Measurements from ENCODE around the gene ITIH4.
A peak's percentile ranks its signal among the peaks of the same experiment; 100 is the strongest.

The ITIH4 gene

DNA sequence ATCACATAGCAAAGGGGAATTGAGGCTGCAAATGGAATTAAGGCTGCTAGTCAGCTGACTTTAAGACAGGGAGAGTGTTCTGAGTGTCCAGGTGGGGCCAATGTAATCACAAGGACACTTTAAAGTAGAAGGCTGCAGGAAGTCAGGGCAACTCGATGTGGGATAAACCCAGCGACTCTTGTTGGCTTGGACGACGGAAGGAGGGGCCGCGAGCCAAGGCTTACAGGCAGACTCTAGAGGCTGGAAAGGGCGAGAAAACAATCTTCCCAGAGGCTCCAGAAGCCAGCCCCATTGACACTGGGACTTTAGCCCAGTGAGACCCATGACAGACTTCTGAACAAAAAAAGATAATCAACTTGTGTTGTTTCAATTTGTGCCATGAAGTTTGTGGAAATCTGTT is 17.3 kb upstream of the ITIH4 start:
- no peak for DNase-seq

DNA sequence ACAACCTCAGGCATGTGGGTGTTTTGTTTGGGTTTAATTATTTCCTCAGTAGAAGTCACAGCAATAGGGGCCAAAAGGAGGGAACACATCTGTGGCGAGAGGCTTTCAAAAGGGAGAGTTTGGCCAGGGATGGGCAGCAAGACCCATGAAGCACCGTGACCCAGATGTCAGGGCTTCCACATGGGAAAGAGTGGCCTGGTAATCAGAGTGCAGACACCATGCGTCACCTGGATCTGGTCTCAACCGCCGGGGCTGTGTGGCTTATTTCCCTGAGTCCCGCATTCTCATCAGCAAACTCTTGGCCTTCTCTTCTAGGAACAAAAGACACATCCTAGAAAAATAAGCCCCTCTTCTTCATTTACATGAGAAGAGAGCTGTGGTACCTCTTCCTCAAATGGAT is 16.8 kb upstream of the ITIH4 start:
- DNase-seq = no peak

DNA sequence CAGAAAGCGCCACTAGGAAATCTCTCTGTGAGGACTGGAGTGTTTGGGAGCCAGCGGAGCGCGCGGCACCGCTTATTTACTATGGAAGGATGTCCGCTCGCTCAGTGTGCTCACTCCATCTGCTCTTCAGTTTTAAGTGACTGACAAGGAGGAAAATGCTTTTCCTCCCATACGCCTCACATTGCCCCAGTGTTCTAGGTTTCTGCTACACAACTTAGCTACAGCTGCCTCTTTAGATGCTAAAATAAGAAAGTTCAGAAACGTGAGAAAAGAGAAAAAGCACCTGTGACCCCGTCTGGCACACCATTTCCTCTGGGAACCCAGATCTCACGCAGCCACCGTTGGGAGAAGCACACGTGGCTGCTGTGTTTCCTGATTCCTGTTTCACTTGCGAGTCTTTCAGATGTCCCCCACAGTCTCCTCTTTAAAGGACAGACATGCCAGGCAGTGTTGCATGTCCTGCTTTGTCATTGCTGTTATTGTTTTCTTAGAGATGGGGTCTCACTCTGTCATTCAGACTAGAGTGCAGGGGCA is 16.0 kb upstream of the ITIH4 start:
- DNase-seq = no peak

GRCh38 chr3:52845691-52846431 is 15.4 kb upstream of the ITIH4 start:
- DNase-seq = no peak

GRCh38 chr3:52845157-52845556 is 14.7 kb upstream of the ITIH4 start:
- DNase-seq = no peak

DNA sequence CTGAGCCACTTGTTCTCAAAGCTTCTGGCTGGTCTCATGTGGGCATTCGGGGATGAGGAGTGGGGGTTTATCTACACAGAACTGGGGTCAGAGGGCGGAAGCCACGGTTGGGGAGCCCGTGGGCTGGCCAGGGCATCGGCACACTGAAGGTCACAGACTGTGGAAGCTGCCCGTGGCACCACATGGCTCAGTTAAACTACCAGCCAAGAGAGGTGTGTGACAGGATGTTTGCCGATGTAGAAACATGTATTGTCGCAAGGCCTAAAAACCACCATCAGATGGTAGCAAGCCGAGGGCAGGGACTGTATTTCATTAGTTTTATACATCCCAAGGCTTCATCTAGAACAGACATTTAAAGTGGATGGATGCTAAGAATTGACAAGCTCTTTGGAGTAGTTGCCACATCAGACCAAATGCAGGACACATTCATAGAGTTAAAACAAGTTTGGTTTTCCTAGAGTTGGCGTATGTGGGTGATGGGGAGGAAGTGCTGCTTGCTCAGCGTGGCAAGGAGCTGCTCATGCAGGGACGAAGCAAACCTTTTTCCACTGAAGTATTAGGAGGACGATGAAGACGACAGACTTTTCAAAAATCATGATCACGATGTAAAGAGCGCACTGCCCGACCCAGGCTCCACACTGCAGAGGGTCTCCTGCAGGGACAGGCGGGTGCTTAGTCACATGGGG is 14.0 kb upstream of the ITIH4 start:
- DNase-seq = no peak

- no peak for DNase-seq
Measured at GRCh38 chr3:52843881-52844280, 13.4 kb upstream of the ITIH4 start.

DNA sequence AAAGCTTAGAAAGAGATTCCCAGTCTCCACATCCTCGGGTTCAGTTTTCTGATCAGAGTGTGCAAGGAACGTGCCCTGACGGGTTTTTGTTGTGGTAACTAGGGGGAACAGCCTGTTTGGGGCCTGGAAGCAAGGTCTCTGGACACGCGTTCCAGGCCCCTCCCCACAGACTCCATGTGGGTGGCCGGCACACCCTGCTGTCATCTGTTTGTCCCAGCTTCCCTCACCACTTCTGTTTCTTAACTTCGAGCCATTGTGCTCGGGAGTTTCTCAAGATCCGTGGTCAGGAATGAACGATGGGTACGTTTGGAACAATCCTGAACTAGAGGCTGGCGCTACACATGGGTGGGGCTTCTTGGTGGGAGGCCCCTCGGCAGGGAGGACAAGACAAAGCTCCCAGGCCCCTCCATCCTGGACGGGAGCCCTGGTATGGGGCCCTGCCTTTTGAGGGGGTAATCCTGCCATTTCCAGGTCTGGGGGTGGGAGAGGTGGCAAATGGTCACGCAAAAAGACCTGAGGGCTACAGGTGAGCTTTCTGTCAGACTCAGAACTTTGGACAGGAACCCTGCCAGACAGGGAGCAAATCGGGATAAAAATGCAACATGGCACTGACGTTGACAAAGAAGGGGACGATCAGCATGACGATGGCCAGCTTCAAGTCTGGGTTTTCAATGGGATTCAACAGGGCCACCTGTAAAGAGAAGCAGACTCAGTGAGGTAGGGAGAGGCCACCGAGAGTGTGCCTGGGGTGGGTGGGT is 12.8 kb upstream of the ITIH4 start:
- no peak for DNase-seq

DNA sequence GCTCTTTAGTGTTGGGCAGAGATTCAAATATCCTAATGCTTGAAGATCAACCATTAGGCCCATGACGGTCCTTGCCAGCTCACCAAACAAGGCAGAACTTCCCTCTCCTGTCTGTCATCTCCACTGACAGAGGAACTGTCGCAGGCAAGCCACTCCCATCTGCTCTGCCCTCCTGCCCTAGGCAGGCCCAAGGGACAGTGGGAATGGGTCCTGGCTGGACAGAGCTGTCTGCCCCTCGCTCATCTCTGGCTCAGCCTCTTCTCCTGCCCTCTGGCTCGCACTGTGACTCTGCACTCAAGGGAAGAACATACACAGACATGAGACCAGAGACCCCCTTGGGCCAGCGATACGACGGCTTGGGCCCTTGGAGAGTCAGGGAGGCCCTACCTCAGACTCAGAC is 12.0 kb upstream of the ITIH4 start:
- DNase-seq = no peak

DNA sequence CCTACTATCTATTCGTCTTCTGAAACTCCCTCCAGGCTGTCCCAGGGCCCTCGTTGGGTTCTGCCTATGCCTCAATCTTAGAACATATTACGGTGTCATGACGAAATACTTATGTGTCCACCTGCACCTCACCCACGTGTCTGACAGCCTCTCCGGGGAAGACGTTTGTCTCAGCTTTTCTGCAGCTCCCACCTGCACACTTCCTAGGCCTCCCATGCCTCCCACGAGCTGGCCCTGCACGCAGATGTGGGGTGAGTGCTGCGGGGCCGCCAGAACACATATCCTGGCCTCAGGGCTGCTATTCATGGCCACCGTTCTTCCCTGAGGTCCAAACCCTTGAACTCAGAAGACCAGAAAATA is 11.5 kb upstream of the ITIH4 start:
- no peak for DNase-seq

DNA sequence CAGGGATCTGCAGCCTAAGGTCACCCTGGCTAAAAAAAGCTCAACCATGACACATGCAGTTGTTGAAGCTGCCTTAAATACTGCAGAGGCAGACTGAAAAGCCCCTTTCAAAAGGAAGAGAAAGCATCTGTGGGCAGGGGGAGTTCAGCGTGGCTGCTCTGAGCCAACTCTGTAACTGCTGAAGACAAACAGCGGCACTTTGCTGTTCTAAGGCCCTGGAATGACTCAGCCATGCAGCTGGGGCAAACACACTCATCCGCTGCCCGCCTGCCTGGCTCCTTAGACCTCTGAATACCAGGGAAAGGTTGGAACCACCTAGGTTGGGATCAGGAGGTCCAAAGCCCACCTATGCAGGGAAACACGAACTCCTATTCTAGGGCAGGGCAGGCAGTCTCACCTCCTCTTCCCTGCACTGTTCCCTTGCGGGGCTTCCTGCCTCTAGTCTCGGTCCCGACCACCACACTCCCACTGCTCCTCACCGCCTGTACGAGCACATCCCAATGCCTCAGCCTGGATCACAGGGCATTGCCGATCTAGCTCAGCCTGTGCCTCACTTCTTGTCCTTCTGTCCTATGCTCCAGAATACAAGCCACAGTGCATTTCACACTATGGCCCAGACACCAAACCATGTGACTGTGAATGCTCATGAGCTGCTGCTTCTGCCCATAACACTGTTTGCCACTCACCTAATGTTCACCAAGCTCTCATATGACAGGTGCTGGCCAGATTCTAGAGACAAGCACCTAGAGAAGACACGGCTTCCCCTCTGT is 10.9 kb upstream of the ITIH4 start:
- DNase-seq = no peak

DNA sequence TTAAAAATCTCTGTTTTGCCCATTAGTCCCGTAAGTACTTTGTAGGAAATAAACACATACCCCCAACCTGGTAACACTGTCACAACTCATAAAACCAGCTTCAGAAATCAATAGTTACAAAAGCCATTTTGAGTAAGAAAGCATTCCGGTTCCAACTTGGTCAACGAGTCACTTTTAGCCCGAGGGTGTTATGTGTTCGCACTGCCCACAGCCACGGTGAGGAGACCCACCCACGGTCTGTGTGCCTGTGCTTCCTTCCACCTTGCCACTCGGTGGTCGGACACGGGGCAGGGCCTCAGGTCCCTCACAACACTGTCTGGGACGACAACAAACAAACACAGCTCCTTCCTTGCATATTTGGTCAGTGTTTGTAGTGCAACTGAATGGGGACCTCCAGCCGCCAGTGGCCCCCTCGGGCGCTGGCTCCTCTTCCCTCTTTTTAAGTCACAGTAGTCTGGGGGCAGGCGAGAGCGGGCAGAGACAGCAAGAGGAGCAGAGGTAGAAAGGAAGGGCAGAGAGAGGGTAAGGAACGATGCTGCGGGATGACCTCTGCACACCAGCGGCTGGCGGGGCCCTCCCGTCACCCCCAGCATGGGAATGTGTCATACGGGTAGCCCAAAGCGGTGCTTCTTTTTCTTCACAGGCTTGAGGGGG is 9.5 kb upstream of the ITIH4 start:
- DNase-seq = no peak

- DNase-seq = no peak
Measured at GRCh38 chr3:52839268-52839575, 8.8 kb upstream of the ITIH4 start.

- no peak for DNase-seq
Measured at GRCh38 chr3:52838561-52839267, 8.2 kb upstream of the ITIH4 start.

DNA sequence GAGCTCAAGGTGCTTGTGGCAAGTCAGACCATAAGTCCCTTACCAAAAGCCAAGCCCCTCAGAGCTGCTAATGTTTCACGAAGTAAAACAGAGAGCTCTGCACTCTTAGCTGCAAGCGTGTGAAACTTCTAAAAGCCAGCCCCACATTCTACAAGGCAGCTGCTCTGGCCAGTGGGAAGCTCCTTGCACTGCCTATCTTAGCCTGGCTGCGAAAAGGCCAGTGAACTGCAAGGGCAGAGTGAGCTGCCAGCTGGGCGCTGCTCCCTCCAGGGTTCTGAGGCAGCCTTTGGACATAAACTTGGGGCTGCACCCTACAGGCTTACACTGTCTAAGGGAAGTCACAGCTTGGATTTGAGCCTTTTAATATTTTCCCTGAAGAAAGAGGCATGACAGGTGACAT is 6.5 kb upstream of the ITIH4 start:
- DNase-seq = no peak

DNA sequence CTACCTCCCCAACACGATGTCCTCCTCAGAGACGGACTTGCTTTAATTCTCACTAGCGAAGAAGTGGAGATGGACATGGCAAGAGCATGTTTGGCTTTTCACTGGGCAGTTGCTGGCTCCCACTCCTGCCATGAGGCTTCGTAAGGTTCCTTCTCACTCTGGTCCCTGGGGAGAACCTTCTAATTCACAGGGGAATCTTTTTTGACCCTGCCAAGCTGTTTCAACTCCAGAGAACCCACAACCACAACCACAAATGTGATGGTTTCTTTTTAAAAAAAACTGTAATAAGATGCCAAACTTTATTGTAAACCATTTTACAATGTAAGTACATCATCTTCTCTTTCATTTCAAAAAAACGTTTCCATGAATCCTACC is 6.0 kb upstream of the ITIH4 start:
- DNase-seq = no peak

- DNase-seq = no peak
Measured at GRCh38 chr3:52835766-52836470, 5.4 kb upstream of the ITIH4 start.

- DNase-seq = no peak
Measured at GRCh38 chr3:52834871-52835501, 4.5 kb upstream of the ITIH4 start, which contains the start of gene MUSTN1. Gene MUSTN1 (minus strand): TSS chr3:52835019. CDS start chr3:52834948, 71 bp downstream.

DNA sequence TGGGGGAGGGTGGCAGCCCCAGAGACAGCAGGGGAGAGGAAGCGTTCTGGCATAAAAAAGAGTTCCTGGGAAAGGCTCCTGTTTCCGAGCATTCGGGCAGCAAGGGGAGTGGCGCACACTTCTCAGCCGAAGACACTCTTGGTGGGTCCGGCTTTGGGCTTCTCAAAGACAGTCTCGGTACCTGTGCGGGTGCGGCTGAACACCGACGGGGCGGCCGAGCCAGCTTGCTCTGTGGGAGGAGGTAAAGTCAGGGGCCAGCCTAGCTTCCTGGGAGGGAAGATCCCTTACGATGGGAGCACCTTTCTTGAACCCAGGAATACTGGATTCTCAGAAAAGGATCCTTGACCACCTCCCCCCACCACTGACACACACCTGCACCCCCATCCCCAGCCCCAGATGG is 2.7 kb upstream of the ITIH4 start:
- no peak for DNase-seq

DNA sequence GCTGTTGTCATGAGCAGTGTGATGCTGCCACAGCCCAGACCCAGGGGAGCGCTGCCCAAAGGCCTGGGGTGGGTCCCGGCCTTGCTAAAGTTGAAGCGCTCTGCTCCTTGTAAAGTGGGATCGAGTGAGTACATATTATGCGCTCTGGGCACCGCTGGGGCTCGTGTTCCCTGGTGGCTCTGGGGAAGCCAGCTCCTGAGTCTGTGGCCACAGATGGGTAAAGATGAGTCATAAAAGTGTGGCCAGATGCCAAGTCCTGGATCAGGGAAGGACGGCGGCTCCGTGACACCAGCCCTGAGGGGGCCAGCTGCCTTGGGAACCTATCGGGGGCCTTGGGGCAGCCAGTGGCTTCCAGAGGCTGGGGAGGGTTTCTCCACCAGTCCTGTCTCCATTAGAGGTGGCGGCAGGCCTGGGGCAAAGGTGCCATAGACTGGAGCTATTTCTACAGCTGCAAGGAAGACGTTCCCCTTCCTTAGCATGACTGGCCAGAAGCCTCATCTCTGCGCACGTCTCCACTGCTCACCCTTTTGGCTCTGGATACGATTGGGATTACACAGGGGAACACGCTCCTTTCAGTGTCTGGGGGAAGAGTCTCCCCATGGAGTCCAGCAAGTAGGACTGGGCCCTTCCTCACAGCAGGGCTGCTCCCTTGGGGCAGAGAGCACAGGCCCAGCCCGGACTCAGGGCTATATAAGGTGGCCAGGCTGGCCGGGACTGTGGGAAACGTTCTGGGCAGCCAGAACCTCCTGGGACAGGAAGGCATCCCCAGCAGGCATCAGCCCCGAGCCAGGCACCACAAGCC is 1.2 kb upstream of the ITIH4 start:
- DNase-seq = peak; percentile 89

All from EL (cell line).